Measurements from ENCODE around the gene CLEC4F.
A peak's percentile ranks its signal among the peaks of the same experiment; 100 is the strongest.
"Not testable (repeated sequence)": the region's sequence is repeated elsewhere in the genome, so short reads cannot be mapped to it uniquely, and the experiment has no call there.

Gene CLEC4F

GRCh38 chr2:70826696-70827350 is 6.4 kb upstream of the CLEC4F start:
- no peak for DNase-seq (ENCODE audit: low read depth)

DNA sequence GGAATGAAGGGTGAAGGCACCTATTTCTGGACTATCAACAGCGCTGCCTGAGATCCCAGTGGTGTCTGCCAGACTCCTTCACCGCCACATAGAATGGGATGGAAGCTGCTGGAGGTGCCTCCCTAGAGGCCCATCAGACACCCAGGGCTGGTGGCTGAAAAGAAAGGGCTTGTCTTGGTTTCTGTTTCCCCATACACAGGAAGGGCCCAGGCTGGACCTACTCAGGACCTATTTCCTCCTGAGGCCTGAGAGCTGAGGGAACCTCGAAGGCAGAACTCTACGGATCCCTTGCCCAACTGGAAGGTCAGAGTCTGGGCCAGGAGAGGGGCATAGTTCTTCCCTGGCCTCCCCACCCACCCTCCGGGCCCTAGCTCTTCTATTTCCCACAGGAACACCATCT is 2.9 kb upstream of the CLEC4F start:
- DNase-seq (ENCODE audit: low read depth) = no peak

- DNase-seq (ENCODE audit: low read depth) = no peak
Measured at GRCh38 chr2:70822843-70823242, 2.4 kb upstream of the CLEC4F start.

GRCh38 chr2:70817284-70817954 is 3.0 kb downstream of the CLEC4F start:
- no peak for DNase-seq (ENCODE audit: low read depth)

GRCh38 chr2:70816726-70817125 is 3.7 kb downstream of the CLEC4F start:
- DNase-seq (ENCODE audit: low read depth) = no peak

- DNase-seq (ENCODE audit: low read depth) = no peak
Measured at GRCh38 chr2:70808983-70809958, 11.1 kb downstream of the CLEC4F start.

DNA sequence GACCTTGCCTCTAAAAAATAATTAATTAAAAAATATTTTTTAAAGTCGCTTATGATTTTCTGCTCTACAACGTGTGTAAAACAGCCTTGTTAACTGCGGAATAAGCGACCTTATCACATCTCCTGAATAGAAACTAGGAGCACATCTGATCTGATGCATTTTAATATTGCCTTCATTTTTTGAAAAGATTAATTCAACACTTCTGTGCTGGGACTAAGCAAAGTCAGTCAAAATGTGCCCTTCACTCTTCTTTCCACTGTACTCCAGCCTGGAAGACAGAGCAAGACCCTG is 12.6 kb downstream of the CLEC4F start:
- no peak for DNase-seq (ENCODE audit: low read depth)

DNA sequence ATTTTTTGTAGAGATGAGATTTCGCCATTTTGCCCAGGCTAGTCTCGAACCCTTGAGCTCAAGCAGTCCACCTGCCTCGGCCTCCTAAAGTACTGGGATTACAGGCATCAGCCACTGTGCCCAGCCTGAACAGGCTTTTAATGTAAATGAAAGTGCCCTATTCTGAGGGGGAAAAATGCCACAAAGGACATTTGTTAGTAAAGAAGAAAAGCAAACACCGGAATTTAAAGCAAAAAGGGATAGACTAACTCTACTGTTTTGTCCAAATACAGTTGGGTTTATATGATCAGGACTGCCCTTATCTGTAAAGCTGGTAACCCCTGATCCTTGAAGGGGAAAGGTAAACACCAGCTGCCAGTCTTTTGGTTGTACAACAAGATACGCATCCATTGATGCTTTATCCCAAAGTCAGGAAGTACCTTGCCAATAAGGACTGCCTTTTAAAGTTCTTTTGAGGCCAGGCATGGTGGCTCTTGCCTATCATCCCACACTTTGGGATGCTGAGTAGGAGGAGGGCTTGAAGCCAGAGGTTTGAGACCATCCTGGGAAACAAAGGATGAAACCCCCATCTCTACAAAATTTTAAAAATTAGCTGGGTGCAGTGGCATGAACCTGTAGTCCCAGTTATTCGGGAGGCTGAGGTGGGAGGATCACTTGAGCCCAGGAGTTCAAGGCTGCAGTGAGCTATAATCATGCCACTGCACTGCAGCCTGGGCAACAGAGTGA is 13.1 kb downstream of the CLEC4F start:
- DNase-seq (ENCODE audit: low read depth) = no peak

DNA sequence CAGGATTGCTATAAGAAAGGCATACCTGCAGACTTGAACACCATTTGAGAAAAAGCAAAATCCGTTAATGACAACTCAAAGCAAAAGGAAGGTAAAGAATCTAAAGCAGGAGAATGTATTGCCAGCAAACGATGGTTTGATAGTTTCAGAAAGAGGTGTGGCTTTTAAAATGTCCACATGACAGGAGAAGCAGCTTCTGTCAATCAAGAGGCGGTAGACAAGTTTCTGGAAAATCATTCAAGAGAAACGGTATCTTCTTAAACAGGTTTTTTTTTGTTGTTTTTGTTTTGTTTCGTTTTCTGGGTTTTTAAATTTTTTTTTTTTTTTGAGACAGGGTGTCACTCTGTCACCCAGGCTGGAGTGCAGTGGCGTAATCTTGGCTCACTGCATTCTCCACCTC is 13.8 kb downstream of the CLEC4F start:
- no peak for DNase-seq (ENCODE audit: low read depth)

DNA sequence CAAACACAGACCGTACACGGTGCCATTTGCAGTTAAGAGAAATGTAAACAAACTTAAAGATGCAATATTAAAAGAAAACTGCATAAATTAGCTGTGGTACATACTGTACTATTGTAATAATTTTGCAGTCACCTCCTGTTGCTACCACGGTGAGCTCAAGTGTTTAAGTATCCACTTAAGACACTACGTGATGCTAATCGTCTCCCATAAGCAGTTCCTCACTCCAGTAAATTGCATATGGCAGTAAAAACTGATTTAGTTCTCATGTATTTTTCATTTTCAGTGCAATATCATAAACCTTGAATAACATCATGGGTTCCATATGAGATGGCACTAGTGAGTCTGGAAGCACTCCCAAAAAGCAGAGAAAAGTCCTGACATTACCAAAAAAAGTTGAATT is 14.4 kb downstream of the CLEC4F start:
- no peak for DNase-seq (ENCODE audit: low read depth)

GRCh38 chr2:70801607-70802263 is 18.7 kb downstream of the CLEC4F start:
- DNase-seq (ENCODE audit: low read depth) = no peak

DNA sequence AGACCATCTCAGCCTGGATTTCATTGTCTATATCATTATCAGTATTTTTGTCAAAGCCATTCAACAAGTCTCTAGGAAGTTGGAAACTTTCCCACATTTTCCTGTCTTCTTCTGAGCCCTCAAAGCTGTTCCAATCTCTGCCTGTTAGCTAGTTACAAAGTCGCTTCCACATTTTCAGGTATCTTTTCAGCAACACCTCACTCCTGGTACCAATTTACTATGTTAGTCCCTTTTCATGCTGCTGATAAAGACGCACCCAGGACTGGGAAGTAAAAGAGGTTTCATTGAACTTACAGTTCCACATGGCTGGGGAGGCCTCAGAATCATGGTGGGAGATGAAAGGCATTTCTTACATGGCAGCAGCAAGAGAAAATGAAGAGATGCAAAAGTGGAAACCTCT is 20.7 kb downstream of the CLEC4F start:
- DNase-seq (ENCODE audit: low read depth) = no peak

DNA sequence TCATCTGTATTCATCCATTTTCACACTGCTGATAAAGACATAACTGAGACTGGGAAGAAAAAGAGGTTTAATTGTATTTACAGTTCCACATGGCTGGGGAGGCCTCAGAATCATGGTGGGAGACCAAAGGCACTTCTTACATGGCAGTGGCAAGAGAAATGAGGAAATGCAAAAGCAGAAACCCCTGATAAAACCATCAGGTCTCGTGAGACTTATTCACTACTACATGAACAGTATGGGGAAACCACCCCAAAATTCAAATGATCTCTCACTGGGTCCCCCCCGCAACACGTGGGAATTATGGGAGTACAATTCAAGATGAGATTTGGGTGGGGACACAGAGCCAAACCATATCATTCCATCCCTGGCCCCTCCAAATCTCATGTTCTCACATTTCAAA is 22.4 kb downstream of the CLEC4F start:
- DNase-seq (ENCODE audit: low read depth) = not testable (repeated sequence)

DNA sequence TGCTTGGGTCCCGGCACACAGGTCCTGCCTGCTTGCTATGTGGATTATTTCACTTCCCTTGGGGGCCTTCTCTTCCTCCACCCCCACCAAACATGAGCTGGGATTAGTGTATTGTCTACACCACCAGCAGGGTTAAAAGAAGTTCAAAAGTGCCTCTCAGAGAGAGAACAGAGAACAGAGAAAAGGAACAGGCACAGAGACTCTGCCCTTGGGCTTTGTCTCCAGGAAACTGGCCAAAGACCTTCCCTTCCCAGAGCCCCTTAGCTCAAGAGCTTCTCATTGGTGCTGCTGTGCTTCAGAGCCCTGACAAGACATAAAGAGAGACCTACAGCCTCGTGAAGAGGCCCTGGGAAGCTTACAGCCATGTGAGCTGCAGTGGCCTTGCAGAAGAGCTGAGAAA is 22.9 kb downstream of the CLEC4F start:
- no peak for DNase-seq (ENCODE audit: low read depth)

GRCh38 chr2:70796262-70796661 is 24.1 kb downstream of the CLEC4F start:
- no peak for DNase-seq (ENCODE audit: low read depth)

GRCh38 chr2:70795164-70795995 is 25.0 kb downstream of the CLEC4F start:
- DNase-seq (ENCODE audit: low read depth) = no peak

DNA sequence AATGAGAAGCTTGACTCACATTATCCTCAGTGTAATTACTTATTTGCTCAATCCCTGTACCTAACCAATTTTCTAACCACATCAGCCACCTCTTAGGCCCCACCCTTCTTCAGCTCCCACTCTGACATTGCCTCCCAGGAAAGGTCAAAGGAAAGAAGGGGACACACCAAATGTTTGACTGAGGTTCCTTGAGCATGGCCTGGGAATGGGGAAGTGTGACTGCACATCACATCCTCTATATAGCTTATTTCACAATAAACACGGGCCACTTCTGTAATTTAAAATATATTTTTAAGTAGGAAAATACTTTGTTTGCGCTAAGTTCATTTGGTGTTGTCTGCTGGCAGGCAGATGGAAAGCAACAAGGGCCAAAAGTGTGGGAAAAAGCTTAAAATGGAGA is 26.9 kb downstream of the CLEC4F start:
- no peak for DNase-seq (ENCODE audit: low read depth)

GRCh38 chr2:70790136-70790828 is 30.1 kb downstream of the CLEC4F start, which contains the start of gene FIGLA:
Gene FIGLA, minus strand, starts transcription at chr2:70790643. Its CDS starts 5 bp downstream, at chr2:70790638.
- DNase-seq (ENCODE audit: low read depth) = no peak

DNA sequence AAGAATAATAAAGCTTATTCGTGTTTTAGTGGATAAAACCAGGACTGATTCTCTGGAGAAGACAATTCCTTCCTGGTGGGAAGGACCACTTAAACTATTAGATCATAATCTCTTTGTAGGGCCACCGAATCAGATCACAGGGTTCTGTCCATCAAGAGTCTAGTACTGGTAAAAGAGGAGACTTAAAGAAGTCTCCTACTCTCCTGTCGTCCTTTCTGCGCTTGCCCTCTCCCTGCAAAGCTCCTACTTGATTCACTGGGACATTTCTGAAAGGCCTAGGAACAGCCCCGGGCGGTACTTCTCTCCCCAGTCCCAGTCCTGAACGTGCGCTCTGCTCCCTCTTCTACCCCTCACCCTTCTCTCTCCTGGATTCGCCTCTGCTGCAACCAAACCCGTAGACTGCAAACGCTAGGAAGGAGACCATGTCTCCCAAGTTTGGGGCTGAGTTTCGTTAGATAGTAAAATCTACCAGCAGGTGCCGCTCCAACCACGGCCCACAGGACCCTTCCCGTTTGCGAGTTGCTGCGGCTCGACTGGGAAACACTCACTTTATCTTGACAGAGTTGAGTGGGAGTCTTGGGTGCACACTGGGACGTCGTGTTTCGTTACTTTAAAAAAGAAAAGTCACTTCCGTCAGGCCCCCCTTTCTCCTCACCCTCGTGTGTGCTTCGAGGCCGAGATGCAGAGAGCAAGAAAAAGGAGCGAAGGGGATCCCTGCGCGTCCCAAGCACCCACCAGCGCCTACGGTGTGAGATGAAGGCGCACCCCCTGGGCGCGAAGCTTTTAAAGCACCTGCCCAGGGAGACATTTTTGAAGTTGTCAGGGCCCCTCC is 30.9 kb downstream of the CLEC4F start:
- peak; percentile 5 for DNase-seq (ENCODE audit: low read depth)
